GM19025 (cell line): ENCODE data around the gene GARRE1.

Experiments
- ATAC-seq: cut with Tn5 transposase; IDR thresholded peaks from one replicate; pipeline ENCODE4 v1.9.1; 2021; ENCODE audit warnings: mild to moderate bottlenecking, low read depth, moderate library complexity; ENCODE audit not compliant: unreplicated experiment

GARRE1 gene

GRCh38 chr19:34287662-34288140, 33.3 kb downstream of the GARRE1 start:
- no peak for ATAC-seq

- no peak for ATAC-seq
These were observed 34.0 kb downstream of the GARRE1 start for GRCh38 chr19:34288381-34288780.

GRCh38 chr19:34291235-34291634, 36.9 kb downstream of the GARRE1 start:
- no peak for ATAC-seq

- ATAC-seq, result no peak
These were observed 40.7 kb downstream of the GARRE1 start for GRCh38 chr19:34295103-34295502.

GRCh38 chr19:34298891-34299520, 44.7 kb downstream of the GARRE1 start:
- no peak for ATAC-seq

GRCh38 chr19:34299576-34299975, 45.2 kb downstream of the GARRE1 start:
- no peak for ATAC-seq

GRCh38 chr19:34300380-34300779, 46.0 kb downstream of the GARRE1 start:
- ATAC-seq, result no peak

GRCh38 chr19:34300962-34301361, 46.6 kb downstream of the GARRE1 start:
- no peak for ATAC-seq
